Measurements from ENCODE around the gene CD200. TPM values are rescaled to one million over a fixed set of nuclear protein-coding genes. Genes with fewer than 3 reads are reported as not detected.

CD200 gene
- total and polyA plus RNA-seq, 2 experiments from 2014 or later, result 51.9 to 65.0 TPM

DNA sequence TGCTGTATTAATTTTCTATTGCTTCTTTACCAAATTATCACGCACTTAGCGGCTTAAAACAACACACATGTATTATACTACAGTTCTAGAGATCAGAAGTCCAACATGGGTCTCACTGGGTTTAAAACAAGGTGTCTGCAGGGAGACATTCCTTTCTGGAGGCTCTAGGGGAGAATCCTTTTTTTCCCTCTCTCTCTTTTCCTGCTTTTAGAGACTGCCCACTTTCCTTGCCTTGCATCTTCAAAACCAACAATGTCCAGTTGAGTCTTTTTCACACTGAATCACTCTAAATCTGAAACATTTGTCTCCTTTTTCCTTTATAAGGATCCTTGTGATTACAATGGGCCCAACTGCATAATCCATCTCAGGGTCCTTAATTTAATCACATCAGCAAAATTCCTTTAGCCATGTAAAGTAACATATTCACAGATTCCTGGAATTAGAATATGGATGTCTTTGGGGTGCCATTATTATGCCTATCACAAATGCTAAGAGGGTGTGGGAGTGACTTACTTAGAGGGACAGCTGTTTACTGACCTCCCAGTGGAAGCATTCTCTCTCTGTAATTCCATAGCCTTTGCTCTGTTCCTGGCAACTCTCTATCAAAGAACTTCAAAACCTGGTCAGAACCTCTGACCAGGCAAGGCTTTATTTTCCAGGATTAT is 21.8 kb downstream of the CD200 start:
- Histone ChIP-seq H3F3A (replicated peaks; ENCODE audit: low read depth) (peaks cover 13% of the 10 kb centered on the region; the same call in 1 of the 2 replicates), H3K4me2 (peak overlapping the region; percentile 22), H2AFZ (no peak overlapping the region), H3K4me1 (ENCODE audit: insufficient read depth) (peaks cover 90% of the 10 kb centered on the region), H3K9me2 (ENCODE audit: insufficient read depth) (no peaks in the 10 kb centered on the region), H3K4me3 (no peak overlapping the region), H4K20me1 (replicated peaks; ENCODE audit: insufficient read depth) (no peaks in the 10 kb centered on the region), H3K79me2 (replicated peaks; ENCODE audit: insufficient read depth) (peaks cover 16% of the 10 kb centered on the region), H3K27me3 (ENCODE audit: insufficient read depth) (no peaks in the 10 kb centered on the region), H3K27ac (ENCODE audit: low read depth) (peak overlapping the region; percentile 85), H3K36me3 (ENCODE audit: insufficient read depth) (peaks cover 8% of the 10 kb centered on the region)
- ATAC-seq (peak; percentile 89), DNase-seq (ENCODE audit: low spot score) (peak; percentile 76)
- Mint-ChIP-seq H3K4me3 (peak overlapping the region; percentile 32; the same call in 1 of the 3 replicates), H3K36me3 (ENCODE audit: low read depth) (peaks cover 72% of the 10 kb centered on the region), H3K27ac (peak overlapping the region; percentile 93), H3K9me3 (no peaks in the 10 kb centered on the region), H3K27me3 (ENCODE audit: insufficient read depth, low read depth, poor library complexity) (no peaks in the 10 kb centered on the region), H3K4me1 (peaks cover 88% of the 10 kb centered on the region)
- TF ChIP-seq EZH2 (IDR thresholded peaks at IDR 0.05; ENCODE audit: low read depth, unreplicated experiment) (no peak), CREB1 (CRISPR knock-in tag; IDR thresholded peaks at IDR 0.05; ENCODE audit: low read depth) (no peak), ETS1 (IDR thresholded peaks at IDR 0.05) (no peak), NANOG (IDR thresholded peaks at IDR 0.05; ENCODE audit: borderline replicate concordance) (peak; percentile 90; the same call in 1 of the 2 replicates), ZNF114 (CRISPR knock-in tag; IDR thresholded peaks at IDR 0.05) (no peak), ZNF331 (CRISPR knock-in tag; IDR thresholded peaks at IDR 0.05; ENCODE audit: low read depth) (no peak), POLR2AphosphoS5 (IDR thresholded peaks at IDR 0.05; ENCODE audit: low read depth) (0 out of 2 replicates have a peak, but pooled peaks have one; percentile 28), STAT1 (IDR thresholded peaks at IDR 0.05; ENCODE audit: unreplicated experiment) (no peak), JUNB (IDR thresholded peaks at IDR 0.05; ENCODE audit: unreplicated experiment) (no peak), EZH2phosphoT487 (IDR thresholded peaks at IDR 0.05; ENCODE audit: unreplicated experiment) (no peak)
- TF ChIP-seq, protein P1, sequence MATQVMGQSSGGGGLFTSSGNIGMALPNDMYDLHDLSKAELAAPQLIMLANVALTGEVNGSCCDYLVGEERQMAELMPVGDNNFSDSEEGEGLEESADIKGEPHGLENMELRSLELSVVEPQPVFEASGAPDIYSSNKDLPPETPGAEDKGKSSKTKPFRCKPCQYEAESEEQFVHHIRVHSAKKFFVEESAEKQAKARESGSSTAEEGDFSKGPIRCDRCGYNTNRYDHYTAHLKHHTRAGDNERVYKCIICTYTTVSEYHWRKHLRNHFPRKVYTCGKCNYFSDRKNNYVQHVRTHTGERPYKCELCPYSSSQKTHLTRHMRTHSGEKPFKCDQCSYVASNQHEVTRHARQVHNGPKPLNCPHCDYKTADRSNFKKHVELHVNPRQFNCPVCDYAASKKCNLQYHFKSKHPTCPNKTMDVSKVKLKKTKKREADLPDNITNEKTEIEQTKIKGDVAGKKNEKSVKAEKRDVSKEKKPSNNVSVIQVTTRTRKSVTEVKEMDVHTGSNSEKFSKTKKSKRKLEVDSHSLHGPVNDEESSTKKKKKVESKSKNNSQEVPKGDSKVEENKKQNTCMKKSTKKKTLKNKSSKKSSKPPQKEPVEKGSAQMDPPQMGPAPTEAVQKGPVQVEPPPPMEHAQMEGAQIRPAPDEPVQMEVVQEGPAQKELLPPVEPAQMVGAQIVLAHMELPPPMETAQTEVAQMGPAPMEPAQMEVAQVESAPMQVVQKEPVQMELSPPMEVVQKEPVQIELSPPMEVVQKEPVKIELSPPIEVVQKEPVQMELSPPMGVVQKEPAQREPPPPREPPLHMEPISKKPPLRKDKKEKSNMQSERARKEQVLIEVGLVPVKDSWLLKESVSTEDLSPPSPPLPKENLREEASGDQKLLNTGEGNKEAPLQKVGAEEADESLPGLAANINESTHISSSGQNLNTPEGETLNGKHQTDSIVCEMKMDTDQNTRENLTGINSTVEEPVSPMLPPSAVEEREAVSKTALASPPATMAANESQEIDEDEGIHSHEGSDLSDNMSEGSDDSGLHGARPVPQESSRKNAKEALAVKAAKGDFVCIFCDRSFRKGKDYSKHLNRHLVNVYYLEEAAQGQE (IDR thresholded peaks at IDR 0.05; ENCODE audit: unreplicated experiment), result no peak
- TF ChIP-seq, protein P2, sequence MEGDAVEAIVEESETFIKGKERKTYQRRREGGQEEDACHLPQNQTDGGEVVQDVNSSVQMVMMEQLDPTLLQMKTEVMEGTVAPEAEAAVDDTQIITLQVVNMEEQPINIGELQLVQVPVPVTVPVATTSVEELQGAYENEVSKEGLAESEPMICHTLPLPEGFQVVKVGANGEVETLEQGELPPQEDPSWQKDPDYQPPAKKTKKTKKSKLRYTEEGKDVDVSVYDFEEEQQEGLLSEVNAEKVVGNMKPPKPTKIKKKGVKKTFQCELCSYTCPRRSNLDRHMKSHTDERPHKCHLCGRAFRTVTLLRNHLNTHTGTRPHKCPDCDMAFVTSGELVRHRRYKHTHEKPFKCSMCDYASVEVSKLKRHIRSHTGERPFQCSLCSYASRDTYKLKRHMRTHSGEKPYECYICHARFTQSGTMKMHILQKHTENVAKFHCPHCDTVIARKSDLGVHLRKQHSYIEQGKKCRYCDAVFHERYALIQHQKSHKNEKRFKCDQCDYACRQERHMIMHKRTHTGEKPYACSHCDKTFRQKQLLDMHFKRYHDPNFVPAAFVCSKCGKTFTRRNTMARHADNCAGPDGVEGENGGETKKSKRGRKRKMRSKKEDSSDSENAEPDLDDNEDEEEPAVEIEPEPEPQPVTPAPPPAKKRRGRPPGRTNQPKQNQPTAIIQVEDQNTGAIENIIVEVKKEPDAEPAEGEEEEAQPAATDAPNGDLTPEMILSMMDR (conservative IDR thresholded peaks at IDR 0.05; ENCODE audit: low read depth in 2 of 2), result no peak
- TF ChIP-seq, protein P3, sequence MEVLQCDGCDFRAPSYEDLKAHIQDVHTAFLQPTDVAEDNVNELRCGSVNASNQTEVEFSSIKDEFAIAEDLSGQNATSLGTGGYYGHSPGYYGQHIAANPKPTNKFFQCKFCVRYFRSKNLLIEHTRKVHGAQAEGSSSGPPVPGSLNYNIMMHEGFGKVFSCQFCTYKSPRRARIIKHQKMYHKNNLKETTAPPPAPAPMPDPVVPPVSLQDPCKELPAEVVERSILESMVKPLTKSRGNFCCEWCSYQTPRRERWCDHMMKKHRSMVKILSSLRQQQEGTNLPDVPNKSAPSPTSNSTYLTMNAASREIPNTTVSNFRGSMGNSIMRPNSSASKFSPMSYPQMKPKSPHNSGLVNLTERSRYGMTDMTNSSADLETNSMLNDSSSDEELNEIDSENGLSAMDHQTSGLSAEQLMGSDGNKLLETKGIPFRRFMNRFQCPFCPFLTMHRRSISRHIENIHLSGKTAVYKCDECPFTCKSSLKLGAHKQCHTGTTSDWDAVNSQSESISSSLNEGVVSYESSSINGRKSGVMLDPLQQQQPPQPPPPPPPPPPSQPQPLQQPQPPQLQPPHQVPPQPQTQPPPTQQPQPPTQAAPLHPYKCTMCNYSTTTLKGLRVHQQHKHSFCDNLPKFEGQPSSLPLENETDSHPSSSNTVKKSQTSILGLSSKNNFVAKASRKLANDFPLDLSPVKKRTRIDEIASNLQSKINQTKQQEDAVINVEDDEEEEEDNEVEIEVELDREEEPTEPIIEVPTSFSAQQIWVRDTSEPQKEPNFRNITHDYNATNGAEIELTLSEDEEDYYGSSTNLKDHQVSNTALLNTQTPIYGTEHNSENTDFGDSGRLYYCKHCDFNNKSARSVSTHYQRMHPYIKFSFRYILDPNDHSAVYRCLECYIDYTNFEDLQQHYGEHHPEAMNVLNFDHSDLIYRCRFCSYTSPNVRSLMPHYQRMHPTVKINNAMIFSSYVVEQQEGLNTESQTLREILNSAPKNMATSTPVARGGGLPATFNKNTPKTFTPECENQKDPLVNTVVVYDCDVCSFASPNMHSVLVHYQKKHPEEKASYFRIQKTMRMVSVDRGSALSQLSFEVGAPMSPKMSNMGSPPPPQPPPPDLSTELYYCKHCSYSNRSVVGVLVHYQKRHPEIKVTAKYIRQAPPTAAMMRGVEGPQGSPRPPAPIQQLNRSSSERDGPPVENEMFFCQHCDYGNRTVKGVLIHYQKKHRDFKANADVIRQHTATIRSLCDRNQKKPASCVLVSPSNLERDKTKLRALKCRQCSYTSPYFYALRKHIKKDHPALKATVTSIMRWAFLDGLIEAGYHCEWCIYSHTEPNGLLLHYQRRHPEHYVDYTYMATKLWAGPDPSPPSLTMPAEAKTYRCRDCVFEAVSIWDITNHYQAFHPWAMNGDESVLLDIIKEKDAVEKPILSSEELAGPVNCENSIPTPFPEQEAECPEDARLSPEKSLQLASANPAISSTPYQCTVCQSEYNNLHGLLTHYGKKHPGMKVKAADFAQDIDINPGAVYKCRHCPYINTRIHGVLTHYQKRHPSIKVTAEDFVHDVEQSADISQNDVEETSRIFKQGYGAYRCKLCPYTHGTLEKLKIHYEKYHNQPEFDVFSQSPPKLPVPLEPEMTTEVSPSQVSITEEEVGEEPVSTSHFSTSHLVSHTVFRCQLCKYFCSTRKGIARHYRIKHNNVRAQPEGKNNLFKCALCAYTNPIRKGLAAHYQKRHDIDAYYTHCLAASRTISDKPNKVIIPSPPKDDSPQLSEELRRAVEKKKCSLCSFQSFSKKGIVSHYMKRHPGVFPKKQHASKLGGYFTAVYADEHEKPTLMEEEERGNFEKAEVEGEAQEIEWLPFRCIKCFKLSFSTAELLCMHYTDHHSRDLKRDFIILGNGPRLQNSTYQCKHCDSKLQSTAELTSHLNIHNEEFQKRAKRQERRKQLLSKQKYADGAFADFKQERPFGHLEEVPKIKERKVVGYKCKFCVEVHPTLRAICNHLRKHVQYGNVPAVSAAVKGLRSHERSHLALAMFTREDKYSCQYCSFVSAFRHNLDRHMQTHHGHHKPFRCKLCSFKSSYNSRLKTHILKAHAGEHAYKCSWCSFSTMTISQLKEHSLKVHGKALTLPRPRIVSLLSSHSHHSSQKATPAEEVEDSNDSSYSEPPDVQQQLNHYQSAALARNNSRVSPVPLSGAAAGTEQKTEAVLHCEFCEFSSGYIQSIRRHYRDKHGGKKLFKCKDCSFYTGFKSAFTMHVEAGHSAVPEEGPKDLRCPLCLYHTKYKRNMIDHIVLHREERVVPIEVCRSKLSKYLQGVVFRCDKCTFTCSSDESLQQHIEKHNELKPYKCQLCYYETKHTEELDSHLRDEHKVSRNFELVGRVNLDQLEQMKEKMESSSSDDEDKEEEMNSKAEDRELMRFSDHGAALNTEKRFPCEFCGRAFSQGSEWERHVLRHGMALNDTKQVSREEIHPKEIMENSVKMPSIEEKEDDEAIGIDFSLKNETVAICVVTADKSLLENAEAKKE (CRISPR knock-in tag; IDR thresholded peaks at IDR 0.05), result peak; percentile 62; the same call in 1 of the 2 replicates
